K562 (cell line): ENCODE data around the gene DHPS. TPM values are rescaled to one million over a fixed set of nuclear protein-coding genes. Genes with fewer than 3 reads are reported as not detected.

ENCODE experiments used
- CEBPG ChIP-seq, 3 experiments: fragments of 200-800 bp in 1 of 3; sonication (Bioruptor generic) in 1 of 3; sonication (generic) in 1 of 3; formaldehyde crosslinking in 1 of 3; IDR thresholded peaks in 2 of 3; conservative IDR thresholded peaks in 1 of 3; 2 replicates each; pipeline versions ENCODE4 v1.6.1 to v1.8.0; 2016 to 2022; ENCODE audit warnings: missing compliant biosample characterization in 2 of 3, missing genetic modification characterization in 2 of 3, mild to moderate bottlenecking in 1 of 3, missing genetic modification reagents in 1 of 3
- DEAF1 ChIP-seq: fragments of 450-650 bp; formaldehyde crosslinking; IDR thresholded peaks from 2 replicates; pipeline ENCODE4 v1.4.0; 2020; ENCODE audit warnings: mild to moderate bottlenecking, moderate library complexity
- NFE2L1 ChIP-seq: fragments of 450-650 bp; IDR thresholded peaks from 2 replicates; pipeline ENCODE4 v1.6.1; 2016; ENCODE audit warnings: missing genetic modification characterization, low read depth, mild to moderate bottlenecking, missing compliant biosample characterization, moderate library complexity, borderline replicate concordance
- NUFIP1 ChIP-seq: fragments of 450-650 bp; IDR thresholded peaks from 2 replicates; pipeline ENCODE4 v1.6.1; 2018; ENCODE audit not compliant: partially characterized antibody
- TBL1XR1 ChIP-seq, 2 experiments: IDR thresholded peaks; 2 replicates each; pipeline ENCODE4 v1.6.1; 2012; ENCODE audit warnings: improper control_type of control experiment in 2 of 2, low read length in 2 of 2, mild to moderate bottlenecking in 1 of 2
- ZNF134 ChIP-seq: fragments of 250-450 bp; sonication (Bioruptor Pico); conservative IDR thresholded peaks from 2 replicates; pipeline ENCODE4 v1.4.0; 2020
- ZNF395 ChIP-seq: fragments of 200-800 bp; sonication (Bioruptor generic); IDR thresholded peaks from 2 replicates; pipeline ENCODE4 v1.6.1; 2017; ENCODE audit warnings: missing genetic modification characterization, missing compliant biosample characterization
- polyA plus RNA-seq, 8 experiments: library from polyadenylated mRNA; depleted of rRNA in 4 of 8; stranded (reverse) in 5 of 8; unstranded in 3 of 8; fragments of >200 nt; fragmentation: Nextera tagmentation in 2 of 8; fragmentation: Illumina TruSeq in 1 of 8; extraction: Ambion mirVana in 2 of 8; extraction: Trizol in 1 of 8; gene quantifications; 2 replicates each; pipeline versions ENCODE4 v1.2.1 to v1.2.3, GENCODE V29; 2011 to 2014; ENCODE audit warnings: inconsistent platforms in 1 of 8, missing spikeins in 1 of 8
- total RNA-seq, 7 experiments: library from RNA; depleted of rRNA in 6 of 7; stranded (reverse); fragments of >200 nt in 6 of 7; fragmentation: Illumina TruSeq in 2 of 7; extraction: Trizol in 2 of 7; gene quantifications; 2 replicates each; pipeline versions ENCODE4 v1.2.1 to v1.2.3, GENCODE V29; 2011 to 2021; ENCODE audit warnings: low replicate concordance in 1 of 7
- TF ChIP-seq, protein P1 (sequence below): fragments of 450-650 bp; IDR thresholded peaks from 2 replicates; pipeline ENCODE4 v1.6.1; 2016; ENCODE audit warnings: low read depth
- TF ChIP-seq, protein P2 (sequence below): fragments of 450-650 bp; conservative IDR thresholded peaks from 2 replicates; pipeline ENCODE4 v1.6.1; 2016; ENCODE audit warnings: missing genetic modification characterization, low read depth, mild to moderate bottlenecking, missing compliant biosample characterization, moderate library complexity
- TF ChIP-seq, protein P3 (sequence below): fragments of 250-450 bp; sonication (Bioruptor Pico); IDR thresholded peaks from 2 replicates; pipeline ENCODE4 v1.8.0; 2021; ENCODE audit warnings: moderate library complexity, mild to moderate bottlenecking, inconsistent platforms

The DHPS gene
- total and polyA plus RNA-seq, 9 of the 15 experiments (the other 6 are each of a cell fraction or from before 2014, with no cell fraction given), result 47.1 to 110 (median 79.9) TPM

DNA sequence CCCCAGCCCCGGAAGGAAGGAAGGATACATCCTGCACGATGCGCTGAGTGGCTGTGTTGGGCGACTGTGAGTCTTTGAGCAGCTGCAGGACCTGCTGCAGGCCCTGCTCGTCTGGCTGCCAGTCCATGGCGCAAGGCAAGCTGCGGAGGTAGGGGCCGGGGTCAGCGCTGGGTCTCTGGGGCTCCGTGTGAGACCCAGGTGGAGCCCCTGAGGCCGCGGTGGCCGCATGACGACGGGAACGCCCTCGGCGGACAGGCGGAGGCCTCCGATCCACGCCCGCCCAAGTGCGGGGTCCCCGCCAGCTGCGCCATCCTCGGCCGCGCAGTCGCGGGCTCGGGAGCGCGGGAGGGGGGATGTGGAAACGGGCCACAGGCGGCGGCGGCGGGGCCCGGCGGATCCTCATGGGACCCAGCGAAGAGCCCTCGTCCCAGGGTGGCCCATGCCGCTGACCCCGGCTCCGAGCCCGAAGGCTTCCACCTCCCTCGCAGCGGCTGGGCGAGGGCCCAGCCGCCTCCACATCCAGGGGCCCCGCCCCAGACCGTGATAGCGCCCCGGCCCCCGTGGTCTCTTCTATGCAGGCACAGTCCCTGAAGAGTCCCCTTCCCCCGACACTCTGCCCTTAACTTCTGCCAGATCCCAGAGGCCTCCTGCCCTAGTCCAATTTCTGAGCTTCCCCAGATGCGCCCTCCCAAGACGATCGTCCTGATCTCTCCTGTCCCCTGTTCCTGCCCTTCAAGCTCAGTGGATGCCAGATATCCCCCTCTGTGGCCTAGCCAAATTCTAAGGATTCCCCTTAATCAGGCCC, 39.4 kb upstream of the DHPS start (continued):
- TF ChIP-seq, protein P1, sequence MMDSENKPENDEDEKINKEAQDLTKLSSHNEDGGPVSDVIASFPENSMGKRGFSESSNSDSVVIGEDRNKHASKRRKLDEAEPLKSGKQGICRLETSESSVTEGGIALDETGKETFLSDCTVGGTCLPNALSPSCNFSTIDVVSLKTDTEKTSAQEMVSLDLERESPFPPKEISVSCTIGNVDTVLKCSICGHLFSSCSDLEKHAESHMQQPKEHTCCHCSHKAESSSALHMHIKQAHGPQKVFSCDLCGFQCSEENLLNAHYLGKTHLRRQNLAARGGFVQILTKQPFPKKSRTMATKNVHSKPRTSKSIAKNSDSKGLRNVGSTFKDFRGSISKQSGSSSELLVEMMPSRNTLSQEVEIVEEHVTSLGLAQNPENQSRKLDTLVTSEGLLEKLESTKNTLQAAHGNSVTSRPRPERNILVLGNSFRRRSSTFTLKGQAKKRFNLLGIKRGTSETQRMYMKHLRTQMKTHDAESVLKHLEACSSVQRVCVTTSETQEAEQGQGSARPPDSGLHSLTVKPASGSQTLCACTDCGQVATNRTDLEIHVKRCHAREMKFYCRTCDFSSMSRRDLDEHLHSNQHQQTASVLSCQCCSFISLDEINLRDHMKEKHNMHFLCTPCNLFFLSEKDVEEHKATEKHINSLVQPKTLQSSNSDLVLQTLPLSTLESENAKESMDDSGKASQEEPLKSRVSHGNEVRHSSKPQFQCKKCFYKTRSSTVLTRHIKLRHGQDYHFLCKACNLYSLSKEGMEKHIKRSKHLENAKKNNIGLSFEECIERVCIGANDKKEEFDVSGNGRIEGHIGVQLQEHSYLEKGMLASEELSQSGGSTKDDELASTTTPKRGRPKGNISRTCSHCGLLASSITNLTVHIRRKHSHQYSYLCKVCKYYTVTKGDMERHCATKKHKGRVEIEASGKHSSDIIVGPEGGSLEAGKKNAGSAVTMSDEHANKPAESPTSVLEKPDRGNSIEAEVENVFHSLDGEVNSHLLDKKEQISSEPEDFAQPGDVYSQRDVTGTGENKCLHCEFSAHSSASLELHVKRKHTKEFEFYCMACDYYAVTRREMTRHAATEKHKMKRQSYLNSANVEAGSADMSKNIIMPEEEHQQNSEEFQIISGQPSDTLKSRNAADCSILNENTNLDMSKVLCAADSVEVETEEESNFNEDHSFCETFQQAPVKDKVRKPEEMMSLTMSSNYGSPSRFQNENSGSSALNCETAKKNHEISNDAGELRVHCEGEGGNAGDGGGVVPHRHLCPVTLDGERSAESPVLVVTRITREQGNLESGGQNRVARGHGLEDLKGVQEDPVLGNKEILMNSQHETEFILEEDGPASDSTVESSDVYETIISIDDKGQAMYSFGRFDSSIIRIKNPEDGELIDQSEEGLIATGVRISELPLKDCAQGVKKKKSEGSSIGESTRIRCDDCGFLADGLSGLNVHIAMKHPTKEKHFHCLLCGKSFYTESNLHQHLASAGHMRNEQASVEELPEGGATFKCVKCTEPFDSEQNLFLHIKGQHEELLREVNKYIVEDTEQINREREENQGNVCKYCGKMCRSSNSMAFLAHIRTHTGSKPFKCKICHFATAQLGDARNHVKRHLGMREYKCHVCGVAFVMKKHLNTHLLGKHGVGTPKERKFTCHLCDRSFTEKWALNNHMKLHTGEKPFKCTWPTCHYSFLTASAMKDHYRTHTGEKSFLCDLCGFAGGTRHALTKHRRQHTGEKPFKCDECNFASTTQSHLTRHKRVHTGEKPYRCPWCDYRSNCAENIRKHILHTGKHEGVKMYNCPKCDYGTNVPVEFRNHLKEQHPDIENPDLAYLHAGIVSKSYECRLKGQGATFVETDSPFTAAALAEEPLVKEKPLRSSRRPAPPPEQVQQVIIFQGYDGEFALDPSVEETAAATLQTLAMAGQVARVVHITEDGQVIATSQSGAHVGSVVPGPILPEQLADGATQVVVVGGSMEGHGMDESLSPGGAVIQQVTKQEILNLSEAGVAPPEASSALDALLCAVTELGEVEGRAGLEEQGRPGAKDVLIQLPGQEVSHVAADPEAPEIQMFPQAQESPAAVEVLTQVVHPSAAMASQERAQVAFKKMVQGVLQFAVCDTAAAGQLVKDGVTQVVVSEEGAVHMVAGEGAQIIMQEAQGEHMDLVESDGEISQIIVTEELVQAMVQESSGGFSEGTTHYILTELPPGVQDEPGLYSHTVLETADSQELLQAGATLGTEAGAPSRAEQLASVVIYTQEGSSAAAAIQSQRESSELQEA, result no peak
- TF ChIP-seq, protein P2, sequence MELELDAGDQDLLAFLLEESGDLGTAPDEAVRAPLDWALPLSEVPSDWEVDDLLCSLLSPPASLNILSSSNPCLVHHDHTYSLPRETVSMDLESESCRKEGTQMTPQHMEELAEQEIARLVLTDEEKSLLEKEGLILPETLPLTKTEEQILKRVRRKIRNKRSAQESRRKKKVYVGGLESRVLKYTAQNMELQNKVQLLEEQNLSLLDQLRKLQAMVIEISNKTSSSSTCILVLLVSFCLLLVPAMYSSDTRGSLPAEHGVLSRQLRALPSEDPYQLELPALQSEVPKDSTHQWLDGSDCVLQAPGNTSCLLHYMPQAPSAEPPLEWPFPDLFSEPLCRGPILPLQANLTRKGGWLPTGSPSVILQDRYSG, result no peak
- TF ChIP-seq DEAF1 (CRISPR knock-in tag) (no peak), ZNF395 (CRISPR knock-in tag) (no peak), NFE2L1 (no peak), TBL1XR1 (IDR thresholded peaks at IDR 0.05; ENCODE audit: low read length in 2 of 2) (no peak), ZNF134 (CRISPR knock-in tag) (no peak), NUFIP1 (no peak), CEBPG (CRISPR knock-in tag; IDR thresholded peaks at IDR 0.05) (0 out of 2 replicates have a peak, but pooled peaks have one; percentile 8), CEBPG (tag; conservative IDR thresholded peaks at IDR 0.05 in 1 of 2, IDR thresholded peaks at IDR 0.05 in 1 of 2) (no peak)
- TF ChIP-seq, protein P3, sequence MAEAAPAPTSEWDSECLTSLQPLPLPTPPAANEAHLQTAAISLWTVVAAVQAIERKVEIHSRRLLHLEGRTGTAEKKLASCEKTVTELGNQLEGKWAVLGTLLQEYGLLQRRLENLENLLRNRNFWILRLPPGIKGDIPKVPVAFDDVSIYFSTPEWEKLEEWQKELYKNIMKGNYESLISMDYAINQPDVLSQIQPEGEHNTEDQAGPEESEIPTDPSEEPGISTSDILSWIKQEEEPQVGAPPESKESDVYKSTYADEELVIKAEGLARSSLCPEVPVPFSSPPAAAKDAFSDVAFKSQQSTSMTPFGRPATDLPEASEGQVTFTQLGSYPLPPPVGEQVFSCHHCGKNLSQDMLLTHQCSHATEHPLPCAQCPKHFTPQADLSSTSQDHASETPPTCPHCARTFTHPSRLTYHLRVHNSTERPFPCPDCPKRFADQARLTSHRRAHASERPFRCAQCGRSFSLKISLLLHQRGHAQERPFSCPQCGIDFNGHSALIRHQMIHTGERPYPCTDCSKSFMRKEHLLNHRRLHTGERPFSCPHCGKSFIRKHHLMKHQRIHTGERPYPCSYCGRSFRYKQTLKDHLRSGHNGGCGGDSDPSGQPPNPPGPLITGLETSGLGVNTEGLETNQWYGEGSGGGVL (CRISPR knock-in tag), result no peak
